ENCODE results near the gene ATXN1L.

Gene ATXN1L

DNA sequence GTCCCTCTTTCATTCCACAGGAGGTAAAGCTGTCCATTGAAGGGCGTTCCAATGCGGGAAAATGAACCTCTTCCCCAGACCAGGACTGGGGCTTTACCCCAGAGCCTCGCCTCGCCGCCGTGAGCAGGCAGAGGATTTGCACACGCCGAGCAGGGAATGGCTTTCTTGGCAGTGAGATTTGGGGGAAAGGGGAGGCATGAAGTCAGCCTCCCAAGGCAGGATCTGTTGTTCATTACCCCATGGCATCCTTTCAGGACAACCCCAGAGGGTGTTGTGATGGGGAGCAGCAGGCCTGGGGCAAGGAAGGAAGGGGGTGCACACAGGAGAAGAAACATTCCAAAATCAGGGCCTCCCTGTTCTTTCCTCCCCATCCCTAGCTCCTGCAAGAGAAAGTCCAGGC, 6.0 kb downstream of the ATXN1L start:
- no peak overlapping the region for H3K27ac ChIP-seq
- in situ Hi-C loops (cut with HindIII; ENCODE audit: low pct_ligation_motif_present, low sequenced_read_pairs): no loop called here
- TF ChIP-seq CTCF (IDR thresholded peaks at IDR 0.05; ENCODE audit: low read depth, low read length, missing control alignments): no peak
- no peaks in the 10 kb centered on the region for H3K27me3 ChIP-seq (replicated peaks)
- H3K4me3 ChIP-seq (ENCODE audit: low read depth, low read length): no peak overlapping the region
- no peak for DNase-seq
- H3K36me3 ChIP-seq (replicated peaks): peaks cover 30% of the 10 kb centered on the region

DNA sequence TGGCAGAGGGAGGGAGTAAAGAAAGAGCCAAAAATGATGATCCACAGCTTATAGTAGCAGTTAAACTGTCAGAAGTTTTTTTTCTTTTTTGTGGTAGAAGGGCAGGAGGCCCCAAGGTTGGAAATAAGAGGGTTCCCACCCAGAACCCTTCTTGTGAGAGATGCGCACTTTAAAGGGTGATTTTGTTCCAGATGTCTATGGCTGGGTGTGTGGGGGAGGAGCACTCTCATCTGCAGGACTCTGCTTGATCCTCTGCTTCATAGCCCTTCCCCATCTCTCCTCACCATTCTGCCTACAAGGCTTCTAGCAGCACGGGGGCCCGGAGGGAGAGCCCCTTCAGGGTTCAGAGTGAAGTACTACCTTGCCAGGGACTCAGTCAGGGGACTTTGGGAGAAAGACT, 6.4 kb downstream of the ATXN1L start:
- Histone ChIP-seq H3K27me3 (replicated peaks) (no peaks in the 10 kb centered on the region), H3K36me3 (replicated peaks) (peaks cover 30% of the 10 kb centered on the region), H3K4me3 (ENCODE audit: low read depth, low read length) (no peak overlapping the region), H3K27ac (no peak overlapping the region)
- in situ Hi-C loops (cut with HindIII; ENCODE audit: low pct_ligation_motif_present, low sequenced_read_pairs): no loop called here
- TF ChIP-seq CTCF (IDR thresholded peaks at IDR 0.05; ENCODE audit: low read depth, low read length, missing control alignments): no peak
- no peak for DNase-seq

GRCh38 chr16:71852561-71852960, 6.8 kb downstream of the ATXN1L start:
- Histone ChIP-seq H3K27me3 (replicated peaks) (no peaks in the 10 kb centered on the region), H3K36me3 (replicated peaks) (peaks cover 30% of the 10 kb centered on the region), H3K4me3 (ENCODE audit: low read depth, low read length) (no peak overlapping the region), H3K27ac (no peak overlapping the region)
- no peak for TF ChIP-seq CTCF (IDR thresholded peaks at IDR 0.05; ENCODE audit: low read depth, low read length, missing control alignments)
- DNase-seq: no peak
- in situ Hi-C loops (cut with HindIII; ENCODE audit: low pct_ligation_motif_present, low sequenced_read_pairs): no loop called here

- in situ Hi-C loops (cut with HindIII; ENCODE audit: low pct_ligation_motif_present, low sequenced_read_pairs): no loop called here
- Histone ChIP-seq H3K4me3 (ENCODE audit: low read depth, low read length) (no peak overlapping the region), H3K27ac (no peak overlapping the region), H3K36me3 (replicated peaks) (peaks cover 25% of the 10 kb centered on the region), H3K27me3 (replicated peaks) (no peaks in the 10 kb centered on the region)
- no peak for DNase-seq
- no peak for TF ChIP-seq CTCF (IDR thresholded peaks at IDR 0.05; ENCODE audit: low read depth, low read length, missing control alignments)
Measured at GRCh38 chr16:71853413-71853812, 7.6 kb downstream of the ATXN1L start.

- no peak overlapping the region for H3K4me3 ChIP-seq (ENCODE audit: low read depth, low read length)
- no peak for DNase-seq
- no peak for TF ChIP-seq CTCF (IDR thresholded peaks at IDR 0.05; ENCODE audit: low read depth, low read length, missing control alignments)
- H3K27ac ChIP-seq: no peak overlapping the region
- H3K36me3 ChIP-seq (replicated peaks): peaks cover 18% of the 10 kb centered on the region
- no peaks in the 10 kb centered on the region for H3K27me3 ChIP-seq (replicated peaks)
- in situ Hi-C loops (cut with HindIII; ENCODE audit: low pct_ligation_motif_present, low sequenced_read_pairs): no loop called here
Measured at GRCh38 chr16:71854369-71854948, 8.7 kb downstream of the ATXN1L start.

Data from brain microvascular endothelial cell (primary cell).